Measurements from ENCODE around the gene TPPP2.

The TPPP2 gene

DNA sequence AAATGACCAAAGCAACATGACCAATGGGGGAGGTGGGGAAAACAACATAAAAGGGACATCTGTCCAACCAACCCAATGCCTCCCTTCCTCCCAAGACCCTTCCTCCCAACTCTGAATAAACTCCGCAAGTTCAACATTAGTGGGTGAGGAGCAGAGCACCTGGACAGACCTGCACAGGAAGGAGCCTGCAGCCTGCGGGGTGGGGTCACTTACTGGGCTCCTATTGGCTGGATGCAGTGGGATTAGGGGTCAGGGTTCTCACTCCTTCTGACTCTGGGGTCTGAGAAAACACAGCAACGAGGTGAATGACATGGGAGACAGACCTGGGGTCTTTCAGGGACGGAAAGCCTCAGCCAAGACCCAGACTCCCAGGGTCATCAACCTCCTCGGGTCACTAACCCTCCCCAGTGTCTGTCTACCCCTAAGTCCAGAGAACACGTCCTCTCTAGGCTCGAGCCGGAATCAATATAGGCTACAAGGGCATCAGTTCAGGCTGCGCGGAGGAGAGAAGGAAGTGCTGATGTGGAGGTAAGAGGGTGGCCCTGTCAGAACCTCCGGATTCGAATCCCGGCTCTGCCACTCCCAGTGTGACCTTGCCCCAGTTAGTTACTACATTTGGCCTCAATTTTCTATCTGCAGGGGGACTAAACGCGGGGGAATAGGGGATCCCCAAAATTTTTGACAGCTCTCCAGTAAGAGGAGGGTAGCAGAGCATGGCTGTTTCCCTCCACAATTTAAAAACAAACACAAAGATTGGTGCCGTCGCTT, 6.0 kb upstream of the TPPP2 start:
- TF ChIP-seq, protein P1, sequence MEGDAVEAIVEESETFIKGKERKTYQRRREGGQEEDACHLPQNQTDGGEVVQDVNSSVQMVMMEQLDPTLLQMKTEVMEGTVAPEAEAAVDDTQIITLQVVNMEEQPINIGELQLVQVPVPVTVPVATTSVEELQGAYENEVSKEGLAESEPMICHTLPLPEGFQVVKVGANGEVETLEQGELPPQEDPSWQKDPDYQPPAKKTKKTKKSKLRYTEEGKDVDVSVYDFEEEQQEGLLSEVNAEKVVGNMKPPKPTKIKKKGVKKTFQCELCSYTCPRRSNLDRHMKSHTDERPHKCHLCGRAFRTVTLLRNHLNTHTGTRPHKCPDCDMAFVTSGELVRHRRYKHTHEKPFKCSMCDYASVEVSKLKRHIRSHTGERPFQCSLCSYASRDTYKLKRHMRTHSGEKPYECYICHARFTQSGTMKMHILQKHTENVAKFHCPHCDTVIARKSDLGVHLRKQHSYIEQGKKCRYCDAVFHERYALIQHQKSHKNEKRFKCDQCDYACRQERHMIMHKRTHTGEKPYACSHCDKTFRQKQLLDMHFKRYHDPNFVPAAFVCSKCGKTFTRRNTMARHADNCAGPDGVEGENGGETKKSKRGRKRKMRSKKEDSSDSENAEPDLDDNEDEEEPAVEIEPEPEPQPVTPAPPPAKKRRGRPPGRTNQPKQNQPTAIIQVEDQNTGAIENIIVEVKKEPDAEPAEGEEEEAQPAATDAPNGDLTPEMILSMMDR (IDR thresholded peaks at IDR 0.05), result no peak
- H3K27ac ChIP-seq, result 0 out of 2 replicates have a peak overlapping the region, but pooled peaks have one; percentile 34

DNA sequence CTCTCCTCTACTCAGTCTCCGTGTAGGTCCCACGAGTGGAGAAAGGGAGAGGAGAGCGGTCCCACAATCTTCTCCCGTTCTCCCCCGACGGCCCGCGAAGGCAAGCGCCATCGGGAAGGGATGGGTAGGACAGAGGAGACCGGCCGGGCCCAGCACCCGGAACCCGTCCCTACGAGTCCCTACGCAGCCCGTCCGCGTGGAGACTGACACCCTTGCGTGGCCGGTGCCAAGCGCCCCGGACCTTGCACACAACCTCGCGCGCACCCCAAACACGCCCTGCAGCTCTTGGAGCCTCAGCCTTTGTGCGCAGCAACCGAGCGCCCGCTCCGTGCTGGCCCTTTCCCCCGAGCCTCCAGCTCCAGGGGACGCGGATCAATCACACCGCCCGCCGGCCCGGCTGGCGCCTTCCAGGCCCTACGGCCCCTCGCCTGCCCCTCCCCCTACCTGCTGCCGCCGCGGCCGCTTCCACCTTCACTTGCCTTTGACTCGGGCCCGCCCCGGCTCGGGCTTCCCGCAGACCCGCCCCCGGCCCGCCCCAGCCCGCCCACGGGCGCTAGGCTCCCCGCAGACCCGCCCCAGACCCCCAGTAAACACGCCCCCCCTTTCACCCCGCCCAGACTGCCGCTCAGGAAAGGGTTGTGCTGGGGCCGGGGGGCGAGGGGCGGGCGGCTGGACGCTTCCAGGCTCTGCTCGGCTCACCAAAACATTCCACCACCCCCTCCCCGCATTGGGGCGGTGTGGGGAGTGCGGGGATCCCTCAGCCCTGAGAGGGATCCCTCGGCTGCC, 5.2 kb upstream of the TPPP2 start, which contains the start of gene NDRG2:
Gene NDRG2, minus strand, starts transcription at position 477 of the 786 bp plus-strand sequence. CDS start 1,746 bp downstream, outside the sequence.
- 0 out of 2 replicates have a peak within 1 kb of the TSS, but pooled peaks have one; percentile 34 for H3K27ac ChIP-seq
- TF ChIP-seq ZFX (IDR thresholded peaks at IDR 0.05; ENCODE audit: borderline replicate concordance), result no peak
- TF ChIP-seq, protein P1 (IDR thresholded peaks at IDR 0.05), result no peak

DNA sequence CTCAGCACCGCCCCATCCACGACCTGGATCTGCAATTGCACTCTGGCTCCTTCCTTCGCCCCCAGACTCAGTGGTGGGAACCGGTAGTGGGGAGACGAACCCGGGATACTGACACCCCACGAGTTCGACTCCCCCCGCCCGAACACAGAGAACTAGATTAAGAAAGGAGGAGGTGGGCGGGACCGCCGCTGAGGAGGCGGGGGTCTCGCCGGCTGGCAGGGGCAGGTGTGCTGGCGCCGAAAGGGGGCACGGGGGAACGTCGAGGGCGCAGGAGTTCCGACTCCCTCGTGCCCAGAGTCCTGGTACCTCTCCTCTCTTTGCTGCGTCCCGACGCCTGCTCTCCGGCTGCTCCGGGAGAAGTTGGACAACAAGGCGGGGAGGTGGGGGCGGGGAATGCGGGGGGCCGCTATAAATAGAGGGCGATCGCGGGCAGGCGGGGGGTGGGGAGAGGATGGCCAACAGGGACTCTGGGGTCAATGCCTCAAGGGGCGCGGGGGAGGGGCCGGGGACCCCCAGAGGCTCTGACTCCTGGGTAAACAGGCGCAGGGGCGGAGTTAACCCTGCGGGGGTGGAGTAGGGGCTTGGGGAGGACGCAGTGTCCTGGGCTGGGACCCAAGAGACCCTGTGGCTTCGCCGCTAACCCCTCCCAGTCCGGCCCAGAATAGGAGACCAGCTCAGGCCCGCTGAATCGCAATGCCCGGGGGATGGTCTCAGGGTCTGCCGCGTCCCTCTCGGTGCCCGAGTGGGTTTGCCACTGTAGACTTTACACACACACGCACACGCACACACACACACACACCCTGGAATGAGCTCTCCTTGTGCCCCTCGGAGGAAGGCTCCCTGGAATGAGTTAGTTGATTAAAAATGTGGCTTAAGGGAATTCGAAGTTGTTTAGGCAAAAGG, 4.4 kb upstream of the TPPP2 start:
- no peak overlapping the region for H3K27ac ChIP-seq
- TF ChIP-seq, protein P1 (IDR thresholded peaks at IDR 0.05), result no peak
- TF ChIP-seq ZFX (IDR thresholded peaks at IDR 0.05; ENCODE audit: borderline replicate concordance), result no peak

DNA sequence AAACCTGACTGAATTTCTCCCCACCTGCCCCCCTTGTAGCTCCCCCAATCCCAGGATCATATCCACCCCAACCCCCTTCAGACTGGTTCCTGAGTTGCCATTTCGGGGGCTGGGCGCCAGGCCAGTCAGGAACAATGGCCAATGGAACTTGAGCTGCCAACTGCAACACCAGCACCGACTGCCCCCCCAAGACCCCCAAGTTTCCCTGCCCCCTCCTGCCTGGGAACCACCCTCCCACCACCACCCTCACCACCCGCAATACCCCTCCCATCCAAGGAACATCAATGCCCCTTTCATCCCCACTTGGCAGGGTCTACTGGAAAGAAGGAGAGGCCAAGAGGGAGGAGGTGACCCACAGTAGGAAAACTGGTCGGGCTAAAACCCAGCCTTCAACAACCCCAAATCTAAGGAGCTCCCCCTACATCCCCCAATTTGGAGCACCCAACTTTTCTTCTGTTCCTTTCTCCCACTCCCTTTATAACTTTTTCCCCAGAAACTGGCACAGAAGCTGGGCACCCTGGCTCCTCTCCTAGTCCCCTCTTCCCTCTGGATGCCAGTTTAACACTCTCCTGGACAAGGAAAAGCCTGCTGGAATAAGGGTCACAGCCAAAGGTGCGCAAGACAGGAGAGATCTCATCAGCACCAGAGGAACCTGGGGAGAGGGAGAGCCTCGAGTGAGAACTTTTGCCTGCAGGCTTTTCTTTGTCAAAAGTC, 3.6 kb upstream of the TPPP2 start:
- H3K27ac ChIP-seq, result no peak overlapping the region
- TF ChIP-seq, protein P1 (IDR thresholded peaks at IDR 0.05), result no peak
- TF ChIP-seq ZFX (IDR thresholded peaks at IDR 0.05; ENCODE audit: borderline replicate concordance), result no peak

DNA sequence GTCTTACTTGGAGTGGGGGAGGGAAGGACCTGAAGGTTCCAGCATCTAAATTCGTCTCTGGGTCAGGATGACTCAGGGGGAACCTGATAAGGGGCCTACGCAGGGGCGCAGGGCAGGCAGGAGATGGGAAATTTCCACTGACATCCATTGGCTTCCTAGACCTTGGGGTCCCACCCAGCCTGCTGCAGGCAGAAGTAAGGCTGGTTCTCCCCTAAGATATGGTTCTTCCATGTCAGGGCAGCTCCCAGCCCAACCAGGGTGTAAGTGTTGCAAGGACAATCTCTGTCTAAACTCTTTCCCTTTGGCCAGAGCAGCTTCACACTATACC, 3.1 kb upstream of the TPPP2 start:
- H3K27ac ChIP-seq, result no peak overlapping the region

DNA sequence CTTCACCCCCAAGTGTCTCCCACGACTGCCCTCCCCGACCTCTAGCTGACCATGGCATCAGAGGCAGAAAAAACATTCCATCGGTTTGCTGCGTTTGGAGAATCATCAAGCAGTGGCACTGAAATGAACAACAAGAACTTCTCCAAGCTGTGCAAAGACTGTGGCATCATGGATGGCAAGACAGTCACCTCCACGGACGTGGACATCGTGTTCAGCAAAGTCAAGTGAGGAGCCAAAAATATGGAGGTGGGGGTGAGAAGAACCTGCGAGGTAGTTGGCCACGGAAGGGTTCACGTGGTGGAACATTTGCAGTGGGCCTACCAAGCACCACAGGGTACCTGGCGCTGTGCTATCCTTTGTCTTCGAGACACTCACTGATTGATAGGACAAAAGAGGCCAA, 514 bp downstream of the TPPP2 start:
- H3K27ac ChIP-seq, result no peak overlapping the region
- TF ChIP-seq, protein P1 (IDR thresholded peaks at IDR 0.05), result no peak

More for the DNA sequence above, 3.1 kb upstream of the TPPP2 start:
- TF ChIP-seq, protein P1 (IDR thresholded peaks at IDR 0.05), result no peak
- no peak for TF ChIP-seq ZFX (IDR thresholded peaks at IDR 0.05; ENCODE audit: borderline replicate concordance)
